ENCODE data around the gene DMRTA2.

The DMRTA2 gene

GRCh38 chr1:50371749-50372148 lies 51.5 kb downstream of the DMRTA2 start:
- no peak for DNase-seq

GRCh38 chr1:50369830-50370229 lies 53.4 kb downstream of the DMRTA2 start:
- DNase-seq: peak; percentile 50

GRCh38 chr1:50369008-50369634 lies 54.1 kb downstream of the DMRTA2 start:
- DNase-seq: no peak

- peak; percentile 69 for DNase-seq
Observed at GRCh38 chr1:50368179-50369007, 54.9 kb downstream of the DMRTA2 start.
